K562 (cell line): ENCODE results near the gene CHRM4. TPM values are rescaled to one million over a fixed set of nuclear protein-coding genes. Genes with fewer than 3 reads are reported as not detected.

Experiments used
- ATAC-seq: fragments of 200-7000 bp; cut with Tn5 transposase; 3 replicates; pipeline ENCODE4 v1.9.1; 2020; ENCODE audit warnings: moderate library complexity
- BruUV-seq: library from RNA; stranded (reverse); fragments of 400-500 nt; replicated peaks from 2 replicates; lab custom pipeline; 2021; lab: Mats Ljungman, UMichigan
- CTCF ChIA-PET: fragments of 300-600 bp; formaldehyde crosslinking; extraction: SDS; loops from one replicate; lab custom pipeline; 2021; ENCODE audit warnings: low intra/inter-chr PET ratio; lab: Yijun Ruan, JAX
- POLR2A ChIA-PET: fragments of 300-600, 350-650 bp; sonication (Branson Sonifier 250); formaldehyde crosslinking; extraction: SDS; loops from one replicate; lab custom pipeline; 2021; ENCODE audit warnings: antibody characterized with exemption, inconsistent platforms; lab: Yijun Ruan, JAX
- DNase-seq, 4 experiments: peaks; one replicate each; pipeline versions ENCODE4 v3.0.0 to v3.0.0-alpha.2; 2011 to 2018; ENCODE audit warnings: low spot score in 3 of 4, mixed read lengths in 3 of 4; ENCODE audit errors: extremely low read depth in 1 of 4
- FAIRE-seq: peaks from 2 replicates; lab custom pipeline; 2011; peaks lifted over from hg19 to GRCh38; lab: Jason Lieb, UNC
- H2AFZ ChIP-seq: 2 replicates; pipeline ENCODE4 v1.6.0; 2011; ENCODE audit warnings: low read depth, low read length, control low read depth, inconsistent platforms
- H3K27ac ChIP-seq: fragments of 200-600 bp; 3 replicates; pipeline ENCODE4 v1.8.0; 2011; ENCODE audit warnings: low read depth, mild to moderate bottlenecking, control low read depth, inconsistent platforms, low read length, moderate library complexity, mixed read lengths; ENCODE audit errors: extremely low read depth
- H3K27me3 ChIP-seq, 2 experiments: fragments of 300-600 bp in 1 of 2; 2 replicates in 1 of 2; 3 replicates in 1 of 2; pipeline versions ENCODE4 v1.6.0 to v1.8.0; 2011; ENCODE audit warnings: inconsistent platforms in 2 of 2, low read length in 2 of 2, mild to moderate bottlenecking in 1 of 2, mixed read lengths in 1 of 2, moderate library complexity in 1 of 2; ENCODE audit not compliant: control insufficient read depth in 2 of 2, insufficient read depth in 2 of 2
- H3K36me3 ChIP-seq: fragments of 300-600 bp; 3 replicates; pipeline ENCODE4 v1.8.0; 2011; ENCODE audit warnings: mild to moderate bottlenecking, low read length, inconsistent platforms; ENCODE audit not compliant: control insufficient read depth, insufficient read depth
- H3K4me1 ChIP-seq, 2 experiments: fragments of 200-600 bp in 1 of 2; replicated peaks in 1 of 2; 2 replicates in 1 of 2; 3 replicates in 1 of 2; pipeline versions ENCODE4 v1.5.1 to v1.8.0; 2011; ENCODE audit warnings: inconsistent platforms in 2 of 2, low read length in 2 of 2, mild to moderate bottlenecking in 1 of 2, mixed read lengths in 1 of 2, moderate library complexity in 1 of 2; ENCODE audit not compliant: control insufficient read depth in 2 of 2, insufficient read depth in 2 of 2
- H3K4me2 ChIP-seq: 2 replicates; pipeline ENCODE4 v1.6.1; 2011; ENCODE audit warnings: low read length, control low read depth, inconsistent platforms, mixed read lengths; ENCODE audit not compliant: insufficient read depth
- H3K4me3 ChIP-seq: fragments of 200-600 bp; sonication (generic), shearing (Covaris generic); 2 replicates; pipeline ENCODE4 v1.5.1; 2016; ENCODE audit warnings: control low read depth, inconsistent platforms
- H3K79me2 ChIP-seq: fragments of 200-600 bp; 3 replicates; pipeline ENCODE4 v1.8.0; 2011; ENCODE audit warnings: low read length, inconsistent platforms; ENCODE audit not compliant: control insufficient read depth, insufficient read depth
- H3K9ac ChIP-seq, 2 experiments: 2 replicates each; pipeline versions ENCODE4 v1.6.0 to v1.6.1; 2011; ENCODE audit warnings: low read depth in 2 of 2, low read length in 2 of 2, control low read depth in 1 of 2, inconsistent platforms in 1 of 2, mild to moderate bottlenecking in 1 of 2, mixed read lengths in 1 of 2; ENCODE audit not compliant: insufficient read depth in 1 of 2
- H3K9me1 ChIP-seq: one replicate; pipeline ENCODE4 v1.6.0; 2011; ENCODE audit warnings: inconsistent platforms, mild to moderate bottlenecking, low read length, moderate library complexity; ENCODE audit not compliant: control insufficient read depth, insufficient read depth
- H3K9me3 ChIP-seq: replicated peaks from 2 replicates; pipeline ENCODE4 v1.5.1; 2011; ENCODE audit warnings: low read depth, low read length, inconsistent platforms; ENCODE audit not compliant: control insufficient read depth, insufficient read depth
- H4K20me1 ChIP-seq: replicated peaks from 2 replicates; pipeline ENCODE4 v1.6.1; 2011; ENCODE audit warnings: low read length, inconsistent platforms, mixed read lengths; ENCODE audit not compliant: control insufficient read depth, insufficient read depth
- EZH2 ChIP-seq: IDR thresholded peaks from 2 replicates; pipeline ENCODE4 v1.6.1; 2012; ENCODE audit warnings: low read depth, mild to moderate bottlenecking, inconsistent platforms, low read length, borderline replicate concordance
- NELFE ChIP-seq: IDR thresholded peaks from 2 replicates; pipeline ENCODE4 v1.6.1; 2011; ENCODE audit warnings: mild to moderate bottlenecking; ENCODE audit not compliant: insufficient read depth, insufficient read length
- NFXL1 ChIP-seq: fragments of 450-650 bp; formaldehyde crosslinking; IDR thresholded peaks from 2 replicates; pipeline ENCODE4 v1.4.0; 2021; ENCODE audit warnings: mild to moderate bottlenecking
- OTX1 ChIP-seq: fragments of 450-650 bp; formaldehyde crosslinking; IDR thresholded peaks from 2 replicates; pipeline ENCODE4 v1.4.0; 2022; ENCODE audit warnings: mild to moderate bottlenecking
- RAD21 ChIP-seq, 2 experiments: fragments of 250-450 bp in 1 of 2; fragments of 450-650 bp in 1 of 2; sonication (Bioruptor Pico) in 1 of 2; formaldehyde crosslinking in 1 of 2; IDR thresholded peaks in 1 of 2; conservative IDR thresholded peaks in 1 of 2; 2 replicates each; pipeline versions ENCODE4 v1.4.0 to v1.8.0; 2020 to 2022; ENCODE audit warnings: mild to moderate bottlenecking in 2 of 2, moderate library complexity in 1 of 2
- SP1 ChIP-seq: sonication (generic); formaldehyde crosslinking; IDR thresholded peaks from 2 replicates; pipeline ENCODE4 v1.8.1; 2022; ENCODE audit warnings: mild to moderate bottlenecking, missing genetic modification reagents
- U2AF2 ChIP-seq: fragments of 200-400 bp; formaldehyde crosslinking; optimal IDR thresholded peaks from 2 replicates; pipeline ENCODE3; 2017; ENCODE audit warnings: low read depth, mild to moderate bottlenecking, low read length
- YY1 ChIP-seq, 3 experiments: IDR thresholded peaks; 2 replicates each; pipeline ENCODE4 v1.6.1; 2011; ENCODE audit warnings: low read length in 2 of 3, mild to moderate bottlenecking in 2 of 3, moderate library complexity in 2 of 3, borderline replicate concordance in 1 of 3, control low read depth in 1 of 3, low read depth in 1 of 3; ENCODE audit not compliant: insufficient read depth in 3 of 3, insufficient replicate concordance in 2 of 3, control insufficient read depth in 1 of 3, insufficient read length in 1 of 3; ENCODE audit errors: extremely low read depth in 1 of 3
- ZNF384 ChIP-seq: IDR thresholded peaks from 2 replicates; pipeline ENCODE4 v1.6.1; 2012; ENCODE audit warnings: low read depth, low read length, improper control_type of control experiment
- ZNF583 ChIP-seq: fragments of 250-450 bp; sonication (Bioruptor Pico); IDR thresholded peaks from 2 replicates; pipeline ENCODE4 v1.4.0; 2020
- ZNF778 ChIP-seq: fragments of 450-650 bp; formaldehyde crosslinking; IDR thresholded peaks from 2 replicates; pipeline ENCODE4 v1.4.0; 2020; ENCODE audit warnings: mild to moderate bottlenecking, moderate library complexity
- WGBS: fragments of 100-300 bp; shearing (Covaris generic); methylation state at CpG from one replicate; pipeline ENCODE4 v1.1.6; 2016; ENCODE audit warnings: low coverage, mixed read lengths; ENCODE audit not compliant: insufficient coverage; ENCODE audit errors: missing lambda C conversion rate; 5-methylcytosine and 5-hydroxymethylcytosine counted together
- in situ Hi-C: fragments of 300-500 bp; cut with MboI; formaldehyde crosslinking; loops from 4 replicates; pipeline ENCODE4 v1.15.0; 2018; ENCODE audit warnings: inconsistent platforms, mixed read lengths
- intact Hi-C: fragments of 100-400 bp; cut with micrococcal nuclease; formaldehyde crosslinking; loops from 2 replicates; pipeline ENCODE4 v1.14.2; 2022
- polyA plus RNA-seq, 8 experiments: library from polyadenylated mRNA; depleted of rRNA in 4 of 8; stranded (reverse) in 5 of 8; unstranded in 3 of 8; fragments of >200 nt; fragmentation: Nextera tagmentation in 2 of 8; fragmentation: Illumina TruSeq in 1 of 8; extraction: Ambion mirVana in 2 of 8; extraction: Trizol in 1 of 8; gene quantifications; 2 replicates each; pipeline versions ENCODE4 v1.2.1 to v1.2.3, GENCODE V29; 2011 to 2014; ENCODE audit warnings: inconsistent platforms in 1 of 8, missing spikeins in 1 of 8
- total RNA-seq, 7 experiments: library from RNA; depleted of rRNA in 6 of 7; stranded (reverse); fragments of >200 nt in 6 of 7; fragmentation: Illumina TruSeq in 2 of 7; extraction: Trizol in 2 of 7; gene quantifications; 2 replicates each; pipeline versions ENCODE4 v1.2.1 to v1.2.3, GENCODE V29; 2011 to 2021; ENCODE audit warnings: low replicate concordance in 1 of 7
- TF ChIP-seq, protein P1 (sequence below): fragments of 450-650 bp; IDR thresholded peaks from 2 replicates; pipeline ENCODE4 v1.6.1; 2016; ENCODE audit warnings: mild to moderate bottlenecking
- TF ChIP-seq, protein P2 (sequence below): sonication (generic); formaldehyde crosslinking; IDR thresholded peaks from 2 replicates; pipeline ENCODE4 v1.9.0; 2022; ENCODE audit warnings: mild to moderate bottlenecking, missing genetic modification reagents
- TF ChIP-seq, protein P3 (sequence below), 3 experiments: IDR thresholded peaks in 2 of 3; conservative IDR thresholded peaks in 1 of 3; 2 replicates each; pipeline ENCODE4 v1.5.1; 2011 to 2012; ENCODE audit warnings: low read length in 3 of 3, mild to moderate bottlenecking in 3 of 3, control low read depth in 2 of 3, improper control_type of control experiment in 1 of 3, inconsistent platforms in 1 of 3, low read depth in 1 of 3, mixed read lengths in 1 of 3, moderate library complexity in 1 of 3; ENCODE audit not compliant: insufficient read depth in 2 of 3

Gene CHRM4
- total and polyA plus RNA-seq, 9 of the 15 experiments (the other 6 are each of a cell fraction or from before 2014, with no cell fraction given) = 0.22 to 1.3 (median 0.40) TPM; not detected in 2

DNA sequence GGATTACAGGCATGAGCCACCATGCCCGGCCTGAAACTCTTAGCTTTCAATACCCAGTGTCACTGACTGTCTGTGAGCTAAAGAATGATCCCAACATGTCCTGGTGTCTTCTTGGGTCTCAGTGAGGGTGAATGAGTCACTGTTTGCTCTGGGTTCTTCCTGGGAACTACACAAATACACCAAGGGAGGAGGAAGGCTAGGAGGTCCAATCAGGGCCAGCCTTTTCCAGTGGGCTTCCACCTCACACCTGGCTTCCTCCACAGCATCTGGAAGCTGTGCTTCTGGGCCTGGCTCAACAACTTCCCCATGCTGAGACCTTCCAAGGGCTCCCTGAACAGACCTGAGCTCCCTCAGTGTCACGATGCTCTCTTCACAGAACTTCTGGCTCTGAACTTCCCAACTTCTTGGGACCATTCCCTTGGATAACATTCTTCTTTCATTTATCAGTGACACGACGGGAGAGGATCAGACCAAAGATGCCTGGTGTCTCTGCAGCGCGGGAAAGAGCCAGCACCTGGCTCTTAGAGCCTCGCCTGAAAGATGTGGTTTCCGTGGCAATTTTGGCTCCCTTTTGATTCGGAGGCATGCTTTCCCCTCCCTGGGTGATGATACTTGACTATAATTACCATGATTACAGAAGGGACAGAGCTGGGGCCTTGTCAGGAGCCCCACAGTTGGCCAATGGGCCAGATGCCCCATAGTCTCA lies 22.3 kb upstream of the CHRM4 start (continued):
- no peak for TF ChIP-seq ZNF583
- TF ChIP-seq ZNF778 (CRISPR knock-in tag) = no peak
- TF ChIP-seq YY1 (IDR thresholded peaks at IDR 0.05; ENCODE audit: borderline replicate concordance in 1 of 3, control insufficient read depth in 1 of 3, extremely low read depth in 1 of 3, insufficient read depth in 3 of 3, insufficient read length in 1 of 3, insufficient replicate concordance in 2 of 3, low read depth in 1 of 3, low read length in 2 of 3) = no peak
- no peak for TF ChIP-seq EZH2
- no peak for TF ChIP-seq NELFE
- TF ChIP-seq, all 486 proteins: peak for 0

DNA sequence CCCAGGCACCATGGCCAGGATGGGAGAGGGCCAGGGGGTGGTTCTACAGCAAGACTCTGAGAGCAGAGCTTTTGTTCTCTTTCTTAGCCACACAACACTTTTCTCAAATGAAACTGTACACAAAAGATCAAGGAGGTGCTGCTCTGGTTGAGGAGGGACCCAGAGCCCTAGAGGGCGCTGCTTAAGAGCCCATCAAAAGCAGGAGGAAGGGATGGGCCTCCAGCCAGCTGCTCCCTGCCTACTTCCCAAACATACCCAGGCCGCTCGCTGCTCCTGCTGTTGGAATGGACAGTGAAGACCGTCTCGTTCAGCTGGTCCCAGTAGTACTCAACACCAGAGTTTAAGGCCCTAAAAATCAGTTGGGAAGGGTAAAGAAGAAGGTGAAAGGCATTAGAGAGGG lies 18.4 kb upstream of the CHRM4 start:
- Histone ChIP-seq H3K9ac (no peak overlapping the region; a peak in 1 of 4 replicates), H2AFZ (no peak overlapping the region), H4K20me1 (no peaks in the 10 kb centered on the region; the same call in 1 of the 2 replicates), H3K9me1 (no peaks in the 10 kb centered on the region), H3K4me1 (peaks cover 0 to 4% of the 10 kb centered on the region in 2 experiments; a peak in 1 of 5 replicates), H3K79me2 (no peaks in the 10 kb centered on the region), H3K4me3 (no peak overlapping the region), H3K4me2 (no peak overlapping the region), H3K36me3 (peaks cover 53% of the 10 kb centered on the region; the same call in 2 of the 3 replicates), H3K27ac (no peak overlapping the region), H3K27me3 (no peaks in the 10 kb centered on the region), H3K9me3 (no peaks in the 10 kb centered on the region)
- FAIRE-seq (no peak), ATAC-seq (peak; percentile 77), DNase-seq (peak in 1 of 4 experiments; percentile 29)
- POLR2A ChIA-PET = interaction anchor here (0.7 to 2.0 kb wide), 5 partner anchors 9 to 17 kb away, joined by 3 to 5 read pairs (median 3); no protein-coding TSS in a partner anchor
- in situ Hi-C loops (no loop called here), intact Hi-C loops (loop anchor here (5.0 kb wide), 1 partner anchor 127 kb away; no protein-coding TSS in a partner anchor)
- no TSS peak for BruUV-seq
- CTCF ChIA-PET = no interaction called here
- 83% methylated on average over 4 of the region's 5 CpGs for WGBS
- peak in 1 of 2 experiments; percentile 56; a peak in 2 of 4 replicates for TF ChIP-seq RAD21 (CRISPR knock-in tag; conservative IDR thresholded peaks at IDR 0.05 in 1 of 2, IDR thresholded peaks at IDR 0.05 in 1 of 2)
- TF ChIP-seq U2AF2 = no peak
- TF ChIP-seq, protein P1, sequence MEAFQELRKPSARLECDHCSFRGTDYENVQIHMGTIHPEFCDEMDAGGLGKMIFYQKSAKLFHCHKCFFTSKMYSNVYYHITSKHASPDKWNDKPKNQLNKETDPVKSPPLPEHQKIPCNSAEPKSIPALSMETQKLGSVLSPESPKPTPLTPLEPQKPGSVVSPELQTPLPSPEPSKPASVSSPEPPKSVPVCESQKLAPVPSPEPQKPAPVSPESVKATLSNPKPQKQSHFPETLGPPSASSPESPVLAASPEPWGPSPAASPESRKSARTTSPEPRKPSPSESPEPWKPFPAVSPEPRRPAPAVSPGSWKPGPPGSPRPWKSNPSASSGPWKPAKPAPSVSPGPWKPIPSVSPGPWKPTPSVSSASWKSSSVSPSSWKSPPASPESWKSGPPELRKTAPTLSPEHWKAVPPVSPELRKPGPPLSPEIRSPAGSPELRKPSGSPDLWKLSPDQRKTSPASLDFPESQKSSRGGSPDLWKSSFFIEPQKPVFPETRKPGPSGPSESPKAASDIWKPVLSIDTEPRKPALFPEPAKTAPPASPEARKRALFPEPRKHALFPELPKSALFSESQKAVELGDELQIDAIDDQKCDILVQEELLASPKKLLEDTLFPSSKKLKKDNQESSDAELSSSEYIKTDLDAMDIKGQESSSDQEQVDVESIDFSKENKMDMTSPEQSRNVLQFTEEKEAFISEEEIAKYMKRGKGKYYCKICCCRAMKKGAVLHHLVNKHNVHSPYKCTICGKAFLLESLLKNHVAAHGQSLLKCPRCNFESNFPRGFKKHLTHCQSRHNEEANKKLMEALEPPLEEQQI = no peak
- TF ChIP-seq, protein P2, sequence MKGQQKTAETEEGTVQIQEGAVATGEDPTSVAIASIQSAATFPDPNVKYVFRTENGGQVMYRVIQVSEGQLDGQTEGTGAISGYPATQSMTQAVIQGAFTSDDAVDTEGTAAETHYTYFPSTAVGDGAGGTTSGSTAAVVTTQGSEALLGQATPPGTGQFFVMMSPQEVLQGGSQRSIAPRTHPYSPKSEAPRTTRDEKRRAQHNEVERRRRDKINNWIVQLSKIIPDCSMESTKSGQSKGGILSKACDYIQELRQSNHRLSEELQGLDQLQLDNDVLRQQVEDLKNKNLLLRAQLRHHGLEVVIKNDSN = no peak
- no peak for TF ChIP-seq NFXL1
- no peak for TF ChIP-seq SP1 (CRISPR knock-in tag)
- no peak for TF ChIP-seq OTX1 (CRISPR knock-in tag)
- TF ChIP-seq, protein P3, sequence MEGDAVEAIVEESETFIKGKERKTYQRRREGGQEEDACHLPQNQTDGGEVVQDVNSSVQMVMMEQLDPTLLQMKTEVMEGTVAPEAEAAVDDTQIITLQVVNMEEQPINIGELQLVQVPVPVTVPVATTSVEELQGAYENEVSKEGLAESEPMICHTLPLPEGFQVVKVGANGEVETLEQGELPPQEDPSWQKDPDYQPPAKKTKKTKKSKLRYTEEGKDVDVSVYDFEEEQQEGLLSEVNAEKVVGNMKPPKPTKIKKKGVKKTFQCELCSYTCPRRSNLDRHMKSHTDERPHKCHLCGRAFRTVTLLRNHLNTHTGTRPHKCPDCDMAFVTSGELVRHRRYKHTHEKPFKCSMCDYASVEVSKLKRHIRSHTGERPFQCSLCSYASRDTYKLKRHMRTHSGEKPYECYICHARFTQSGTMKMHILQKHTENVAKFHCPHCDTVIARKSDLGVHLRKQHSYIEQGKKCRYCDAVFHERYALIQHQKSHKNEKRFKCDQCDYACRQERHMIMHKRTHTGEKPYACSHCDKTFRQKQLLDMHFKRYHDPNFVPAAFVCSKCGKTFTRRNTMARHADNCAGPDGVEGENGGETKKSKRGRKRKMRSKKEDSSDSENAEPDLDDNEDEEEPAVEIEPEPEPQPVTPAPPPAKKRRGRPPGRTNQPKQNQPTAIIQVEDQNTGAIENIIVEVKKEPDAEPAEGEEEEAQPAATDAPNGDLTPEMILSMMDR (IDR thresholded peaks at IDR 0.05 in 2 of 3, conservative IDR thresholded peaks at IDR 0.05 in 1 of 3; ENCODE audit: insufficient read depth in 2 of 3, low read depth in 1 of 3, low read length in 3 of 3) = peak; percentile 21 to 46 (median 43); a peak in 4 of 6 replicates
- no peak for TF ChIP-seq ZNF384
